MM.1S (cell line): Measurements from ENCODE around the gene MT3.

ENCODE experiments used
- DNase-seq: peaks from one replicate; pipeline ENCODE4 v3.0.0-alpha.2; 2015
- H2AFZ ChIP-seq: fragments of 300-600 bp; sonication (generic); 2 replicates; pipeline ENCODE4 v1.6.0; 2016; ENCODE audit warnings: antibody characterized with exemption, low read length
- H3F3A ChIP-seq: fragments of 300-600 bp; sonication (generic); 2 replicates; pipeline ENCODE4 v1.6.1; 2016; ENCODE audit warnings: mild to moderate bottlenecking, antibody characterized with exemption, low read length, moderate library complexity, mixed read lengths; ENCODE audit not compliant: insufficient read depth
- H3K27ac ChIP-seq: fragments of 300-600 bp; sonication (generic); 2 replicates; pipeline ENCODE4 v1.5.1; 2016; ENCODE audit warnings: mild to moderate bottlenecking, low read length
- H3K27me3 ChIP-seq: fragments of 300-600 bp; sonication (generic); replicated peaks from 2 replicates; pipeline ENCODE4 v1.6.0; 2016; ENCODE audit warnings: low read length; ENCODE audit not compliant: insufficient read depth
- H3K36me3 ChIP-seq: fragments of 300-600 bp; sonication (generic); replicated peaks from 2 replicates; pipeline ENCODE4 v1.6.1; 2016; ENCODE audit warnings: mild to moderate bottlenecking, low read length, mixed read lengths; ENCODE audit not compliant: insufficient read depth
- H3K4me1 ChIP-seq: fragments of 300-600 bp; sonication (generic); 2 replicates; pipeline ENCODE4 v1.6.1; 2016; ENCODE audit warnings: low read length, mixed read lengths
- H3K4me2 ChIP-seq: fragments of 300-600 bp; sonication (generic); 2 replicates; pipeline ENCODE4 v1.6.0; 2016; ENCODE audit warnings: low read depth, low read length
- H3K4me3 ChIP-seq: fragments of 300-600 bp; sonication (generic); 2 replicates; pipeline ENCODE4 v1.5.1; 2016; ENCODE audit warnings: low read length, mixed read lengths
- H3K79me2 ChIP-seq: fragments of 300-600 bp; sonication (generic); 2 replicates; pipeline ENCODE4 v1.6.1; 2016; ENCODE audit warnings: mixed run types, low read length, mixed read lengths
- H3K9ac ChIP-seq: fragments of 300-600 bp; sonication (generic); 2 replicates; pipeline ENCODE4 v1.6.1; 2016; ENCODE audit warnings: low read length, mixed read lengths
- H3K9me2 ChIP-seq: fragments of 300-600 bp; sonication (generic); replicated peaks from 2 replicates; pipeline ENCODE4 v1.6.1; 2016; ENCODE audit warnings: mild to moderate bottlenecking, low read length, mixed read lengths; ENCODE audit not compliant: insufficient read depth
- H3K9me3 ChIP-seq: fragments of 300-600 bp; sonication (generic); replicated peaks from 2 replicates; pipeline ENCODE4 v1.6.1; 2016; ENCODE audit warnings: mild to moderate bottlenecking, low read length, mixed read lengths; ENCODE audit not compliant: insufficient read depth
- H4K20me1 ChIP-seq: fragments of 300-600 bp; sonication (generic); 2 replicates; pipeline ENCODE4 v1.6.1; 2016; ENCODE audit warnings: mild to moderate bottlenecking, low read length, moderate library complexity, mixed read lengths; ENCODE audit not compliant: insufficient read depth
- EZH2 ChIP-seq: fragments of 300-600 bp; sonication (generic); optimal IDR thresholded peaks from 2 replicates; pipeline ENCODE3; 2017; ENCODE audit warnings: low read depth, mild to moderate bottlenecking, antibody characterized with exemption, low read length, mixed read lengths
- EZH2phosphoT487 ChIP-seq: fragments of 300-600 bp; sonication (generic); IDR thresholded peaks from 2 replicates; pipeline ENCODE4 v1.6.1; 2018; ENCODE audit warnings: antibody characterized with exemption, low read length
- TF ChIP-seq, protein P1 (sequence below): fragments of 300-600 bp; sonication (generic); IDR thresholded peaks from 2 replicates; pipeline ENCODE4 v1.5.1; 2016; ENCODE audit warnings: antibody characterized with exemption, low read length, mixed read lengths

MT3 gene

GRCh38 chr16:56604966-56605365 is 15.6 kb downstream of the MT3 start:
- peaks cover 14% of the 10 kb centered on the region for H3F3A ChIP-seq
- no peaks in the 10 kb centered on the region for H3K79me2 ChIP-seq
- H3K4me1 ChIP-seq, result peaks cover 11% of the 10 kb centered on the region
- no peak overlapping the region for H2AFZ ChIP-seq
- peaks cover 22% of the 10 kb centered on the region; the same call in 1 of the 2 replicates for H3K27me3 ChIP-seq
- H3K9me3 ChIP-seq, result no peaks in the 10 kb centered on the region
- no peaks in the 10 kb centered on the region for H3K9me2 ChIP-seq
- H3K27ac ChIP-seq, result no peak overlapping the region
- H3K9ac ChIP-seq, result no peak overlapping the region
- no peaks in the 10 kb centered on the region for H3K36me3 ChIP-seq
- H4K20me1 ChIP-seq, result no peaks in the 10 kb centered on the region
- no peak overlapping the region for H3K4me2 ChIP-seq
- no peak for DNase-seq
- no peak overlapping the region for H3K4me3 ChIP-seq
- TF ChIP-seq, protein P1, sequence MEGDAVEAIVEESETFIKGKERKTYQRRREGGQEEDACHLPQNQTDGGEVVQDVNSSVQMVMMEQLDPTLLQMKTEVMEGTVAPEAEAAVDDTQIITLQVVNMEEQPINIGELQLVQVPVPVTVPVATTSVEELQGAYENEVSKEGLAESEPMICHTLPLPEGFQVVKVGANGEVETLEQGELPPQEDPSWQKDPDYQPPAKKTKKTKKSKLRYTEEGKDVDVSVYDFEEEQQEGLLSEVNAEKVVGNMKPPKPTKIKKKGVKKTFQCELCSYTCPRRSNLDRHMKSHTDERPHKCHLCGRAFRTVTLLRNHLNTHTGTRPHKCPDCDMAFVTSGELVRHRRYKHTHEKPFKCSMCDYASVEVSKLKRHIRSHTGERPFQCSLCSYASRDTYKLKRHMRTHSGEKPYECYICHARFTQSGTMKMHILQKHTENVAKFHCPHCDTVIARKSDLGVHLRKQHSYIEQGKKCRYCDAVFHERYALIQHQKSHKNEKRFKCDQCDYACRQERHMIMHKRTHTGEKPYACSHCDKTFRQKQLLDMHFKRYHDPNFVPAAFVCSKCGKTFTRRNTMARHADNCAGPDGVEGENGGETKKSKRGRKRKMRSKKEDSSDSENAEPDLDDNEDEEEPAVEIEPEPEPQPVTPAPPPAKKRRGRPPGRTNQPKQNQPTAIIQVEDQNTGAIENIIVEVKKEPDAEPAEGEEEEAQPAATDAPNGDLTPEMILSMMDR, result no peak
- TF ChIP-seq EZH2, result no peak
- TF ChIP-seq EZH2phosphoT487, result no peak

GRCh38 chr16:56605475-56605874 is 16.1 kb downstream of the MT3 start:
- H3K4me1 ChIP-seq, result peaks cover 16% of the 10 kb centered on the region
- H3K4me3 ChIP-seq, result no peak overlapping the region
- no peaks in the 10 kb centered on the region for H3K9me2 ChIP-seq
- no peaks in the 10 kb centered on the region for H3K9me3 ChIP-seq
- no peak for DNase-seq
- no peaks in the 10 kb centered on the region for H4K20me1 ChIP-seq
- H3K36me3 ChIP-seq, result no peaks in the 10 kb centered on the region
- H2AFZ ChIP-seq, result no peak overlapping the region
- no peak overlapping the region for H3K4me2 ChIP-seq
- no peaks in the 10 kb centered on the region for H3K79me2 ChIP-seq
- H3K27me3 ChIP-seq, result peaks cover 26% of the 10 kb centered on the region; the same call in 1 of the 2 replicates
- peaks cover 16% of the 10 kb centered on the region for H3F3A ChIP-seq
- no peak overlapping the region for H3K27ac ChIP-seq
- H3K9ac ChIP-seq, result no peak overlapping the region
- TF ChIP-seq EZH2 (no peak), EZH2phosphoT487 (no peak)
- TF ChIP-seq, protein P1, result no peak

DNA sequence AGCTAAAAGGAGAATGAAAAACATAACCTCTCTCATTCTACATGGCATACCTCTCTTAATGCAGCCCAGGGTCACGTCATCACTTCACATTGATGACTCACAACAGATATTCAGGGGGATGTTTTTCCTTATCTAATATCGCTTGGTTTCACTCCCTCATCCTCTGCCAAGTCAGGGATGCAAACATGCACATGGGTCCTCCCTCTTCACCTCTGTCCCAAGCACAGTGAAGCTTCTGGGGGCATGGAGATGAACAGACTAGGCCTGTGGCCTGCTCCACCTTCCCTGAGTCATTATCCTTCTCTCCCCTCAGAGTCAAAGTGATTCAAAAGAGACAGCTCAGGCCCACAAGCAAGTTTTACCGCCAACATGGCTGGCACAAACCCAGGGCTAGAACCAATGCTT is 16.7 kb downstream of the MT3 start:
- peaks cover 26% of the 10 kb centered on the region for H3K27me3 ChIP-seq
- no peaks in the 10 kb centered on the region for H3K36me3 ChIP-seq
- H3K9me2 ChIP-seq, result no peaks in the 10 kb centered on the region
- DNase-seq, result no peak
- H2AFZ ChIP-seq, result no peak overlapping the region
- H4K20me1 ChIP-seq, result no peaks in the 10 kb centered on the region
- peaks cover 19% of the 10 kb centered on the region for H3K4me1 ChIP-seq
- no peaks in the 10 kb centered on the region for H3K79me2 ChIP-seq
- H3K9me3 ChIP-seq, result no peaks in the 10 kb centered on the region
- TF ChIP-seq, protein P1, result no peak
- TF ChIP-seq EZH2phosphoT487, result no peak
- TF ChIP-seq EZH2, result no peak
- no peak overlapping the region for H3K4me2 ChIP-seq
- no peak overlapping the region for H3K4me3 ChIP-seq
- H3F3A ChIP-seq, result peaks cover 16% of the 10 kb centered on the region
- H3K27ac ChIP-seq, result no peak overlapping the region
- no peak overlapping the region for H3K9ac ChIP-seq
